Duodenal mucosa (tissue), 2 donors: Measurements from ENCODE around the gene ZNF580.

ENCODE experiments used
- H3K27ac ChIP-seq: one replicate; pipeline ENCODE4 v1.7.0; 2013; ENCODE audit warnings: low read depth, low read length
- H3K27me3 ChIP-seq, 2 donors: one replicate each; pipeline ENCODE4 v1.7.0; 2013; ENCODE audit warnings: low read length in 2 of 2, control low read depth in 1 of 2; ENCODE audit not compliant: insufficient read depth in 2 of 2, control insufficient read depth in 1 of 2
- H3K36me3 ChIP-seq, 2 donors: one replicate each; pipeline ENCODE4 v1.7.0; 2013; ENCODE audit warnings: low read length in 2 of 2, control low read depth in 1 of 2; ENCODE audit not compliant: insufficient read depth in 2 of 2, control insufficient read depth in 1 of 2
- H3K4me1 ChIP-seq, 2 donors: one replicate each; pipeline ENCODE4 v1.7.0; 2013; ENCODE audit warnings: low read length in 2 of 2, control low read depth in 1 of 2; ENCODE audit not compliant: insufficient read depth in 2 of 2, control insufficient read depth in 1 of 2
- H3K4me3 ChIP-seq, 2 donors: one replicate each; pipeline ENCODE4 v1.7.0; 2013; ENCODE audit warnings: low read length in 2 of 2, low read depth in 1 of 2
- H3K9ac ChIP-seq, 2 donors: one replicate each; pipeline ENCODE4 v1.7.0; 2013; ENCODE audit warnings: low read length in 2 of 2, low read depth in 1 of 2
- H3K9me3 ChIP-seq, 2 donors: one replicate each; pipeline ENCODE4 v1.7.0; 2013; ENCODE audit warnings: low read length in 2 of 2, control low read depth in 1 of 2; ENCODE audit not compliant: control insufficient read depth in 1 of 2

The ZNF580 gene

DNA sequence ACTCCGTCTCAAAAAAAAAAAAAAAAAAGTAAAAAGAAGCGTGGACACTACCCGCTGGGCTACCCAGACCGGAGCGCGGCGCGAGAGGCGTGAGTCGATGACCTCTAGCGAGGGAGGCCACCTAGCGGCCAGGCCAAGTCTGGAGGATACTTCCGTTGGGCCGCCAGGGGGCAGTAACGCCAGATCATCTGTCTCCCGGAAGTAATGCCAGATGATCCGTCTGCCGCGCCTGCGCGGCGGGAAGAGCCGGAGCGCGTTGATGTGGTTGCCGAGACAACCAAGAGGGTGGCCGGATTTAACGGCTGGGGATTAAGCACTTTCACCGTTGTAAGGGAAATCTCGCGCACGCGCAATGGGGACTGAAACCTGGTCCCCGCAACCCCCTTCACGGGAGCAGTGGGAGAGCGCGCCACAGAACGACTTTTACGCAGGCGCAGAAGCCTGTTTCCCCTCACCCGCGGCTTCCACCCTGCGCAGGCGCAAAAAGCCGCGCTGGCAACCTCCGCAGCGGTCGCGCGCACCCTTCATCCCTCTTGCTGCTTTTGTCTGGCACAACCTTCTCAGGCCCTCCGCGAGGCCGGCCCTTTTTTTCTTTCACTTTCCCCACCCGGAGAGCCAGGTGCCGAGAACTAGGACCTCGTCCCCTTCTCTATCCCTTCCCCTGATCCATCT, 13.0 kb downstream of the ZNF580 start:
- no peaks in the 10 kb centered on the region for H3K9me3 ChIP-seq
- peak overlapping the region; percentile 96 for H3K9ac ChIP-seq
- no peaks in the 10 kb centered on the region for H3K27me3 ChIP-seq
- peaks cover 29 to 35% of the 10 kb centered on the region in 2 donors for H3K4me1 ChIP-seq
- peak overlapping the region; percentile 98 for H3K27ac ChIP-seq
- peaks cover 0 to 6% of the 10 kb centered on the region in 2 donors for H3K36me3 ChIP-seq
- peak overlapping the region; percentile 93 to 94 for H3K4me3 ChIP-seq

GRCh38 chr19:55654323-55654867, 13.6 kb downstream of the ZNF580 start:
- Histone ChIP-seq H3K9me3 (no peaks in the 10 kb centered on the region), H3K4me3 (peak overlapping the region; percentile 93 to 94), H3K27me3 (no peaks in the 10 kb centered on the region), H3K27ac (peak overlapping the region; percentile 98), H3K4me1 (peaks cover 24 to 38% of the 10 kb centered on the region in 2 donors), H3K36me3 (peaks cover 0 to 10% of the 10 kb centered on the region in 2 donors), H3K9ac (peak overlapping the region; percentile 96)

DNA sequence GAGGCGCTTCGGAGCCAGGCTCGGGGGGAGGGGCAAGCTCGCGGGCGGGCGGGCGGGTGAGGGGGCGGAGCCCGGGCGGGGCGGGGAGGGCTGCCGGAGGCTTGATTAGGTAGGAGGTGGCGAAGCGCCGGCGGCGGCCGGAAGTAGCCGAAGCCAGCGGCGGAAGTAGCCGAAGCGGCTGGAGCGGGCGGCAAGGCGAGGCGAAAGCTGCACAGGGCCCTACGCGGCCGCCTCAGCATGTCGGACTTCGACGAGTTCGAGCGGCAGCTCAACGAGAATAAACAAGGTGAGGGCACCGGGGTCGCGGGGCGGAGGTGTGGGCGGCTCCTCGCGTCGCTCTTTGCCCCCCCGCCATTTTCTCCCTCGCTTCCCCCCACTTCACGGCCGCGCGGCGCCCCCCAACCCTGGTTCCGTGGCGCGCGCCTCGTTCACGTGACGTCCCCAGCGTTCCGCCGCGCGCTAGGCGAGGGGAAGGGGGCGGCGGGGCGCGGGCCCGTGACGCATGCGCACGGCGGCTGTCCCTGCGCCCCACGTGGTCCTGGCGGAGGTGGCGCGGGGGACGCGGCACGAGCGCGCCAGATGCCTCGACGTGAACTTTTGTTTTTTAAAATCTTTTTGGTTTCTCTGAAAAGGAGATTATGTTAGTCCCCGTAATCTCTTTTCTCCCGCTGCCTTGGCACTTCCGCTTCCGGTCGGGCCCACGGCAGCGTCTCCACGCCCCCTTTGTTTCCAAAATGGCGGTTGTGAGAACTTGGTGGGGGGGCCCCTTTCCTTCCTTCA, 14.3 kb downstream of the ZNF580 start, which contains the start of gene U2AF2:
Gene U2AF2 (plus strand): TSS at position 168 of the 780 bp plus-strand sequence. CDS start 70 bp downstream, at position 238.
- peak within 1 kb of the TSS; percentile 98 for H3K27ac ChIP-seq
- no peaks in the 10 kb centered on the region for H3K27me3 ChIP-seq
- H3K9ac ChIP-seq = peak within 1 kb of the TSS; percentile 96
- H3K4me3 ChIP-seq = peak within 1 kb of the TSS; percentile 96
- no peaks in the 10 kb centered on the region for H3K9me3 ChIP-seq
- H3K4me1 ChIP-seq = peaks cover 23 to 38% of the 10 kb centered on the region in 2 donors
- H3K36me3 ChIP-seq = peaks cover under 1 to 17% of the 10 kb centered on the region in 2 donors

- Histone ChIP-seq H3K4me3 (peak overlapping the region; percentile 96), H3K4me1 (peaks cover 23 to 38% of the 10 kb centered on the region in 2 donors), H3K27ac (no peak overlapping the region), H3K9ac (peak overlapping the region; percentile 89 to 91), H3K27me3 (no peaks in the 10 kb centered on the region), H3K9me3 (no peaks in the 10 kb centered on the region), H3K36me3 (peaks cover 5 to 21% of the 10 kb centered on the region in 2 donors)
Observed at GRCh38 chr19:55655648-55656040, 14.8 kb downstream of the ZNF580 start.

DNA sequence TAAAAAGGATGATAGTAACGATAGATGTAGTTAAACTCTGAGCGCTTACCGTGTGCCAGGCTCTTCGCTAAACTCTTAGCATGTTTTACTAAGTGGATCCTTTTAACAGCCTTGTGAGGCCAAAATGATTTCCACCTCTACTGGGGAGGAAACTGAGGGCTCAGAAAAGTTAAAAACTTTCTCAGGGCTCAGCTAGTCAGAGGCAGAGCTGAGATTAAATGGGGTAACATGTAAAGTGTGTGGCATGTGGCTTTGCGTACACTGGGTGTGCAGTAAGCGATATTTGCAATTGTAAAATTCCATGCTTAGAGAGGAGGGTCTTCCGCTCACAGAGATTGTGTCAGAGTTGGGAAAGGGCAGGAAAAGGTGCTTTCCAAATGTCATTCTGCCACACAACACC, 15.8 kb downstream of the ZNF580 start:
- Histone ChIP-seq H3K27ac (no peak overlapping the region), H3K4me3 (peak overlapping the region; percentile 96), H3K36me3 (peaks cover 14 to 30% of the 10 kb centered on the region in 2 donors), H3K9ac (peak overlapping the region; percentile 89 to 91), H3K4me1 (peaks cover 23 to 38% of the 10 kb centered on the region in 2 donors), H3K27me3 (no peaks in the 10 kb centered on the region), H3K9me3 (no peaks in the 10 kb centered on the region)

GRCh38 chr19:55656988-55657747, 16.4 kb downstream of the ZNF580 start:
- Histone ChIP-seq H3K36me3 (peaks cover 19 to 36% of the 10 kb centered on the region in 2 donors), H3K9ac (peak overlapping the region; percentile 89 to 91), H3K9me3 (no peaks in the 10 kb centered on the region), H3K27ac (no peak overlapping the region), H3K27me3 (no peaks in the 10 kb centered on the region), H3K4me1 (peaks cover 23 to 38% of the 10 kb centered on the region in 2 donors), H3K4me3 (peak overlapping the region; percentile 96)

DNA sequence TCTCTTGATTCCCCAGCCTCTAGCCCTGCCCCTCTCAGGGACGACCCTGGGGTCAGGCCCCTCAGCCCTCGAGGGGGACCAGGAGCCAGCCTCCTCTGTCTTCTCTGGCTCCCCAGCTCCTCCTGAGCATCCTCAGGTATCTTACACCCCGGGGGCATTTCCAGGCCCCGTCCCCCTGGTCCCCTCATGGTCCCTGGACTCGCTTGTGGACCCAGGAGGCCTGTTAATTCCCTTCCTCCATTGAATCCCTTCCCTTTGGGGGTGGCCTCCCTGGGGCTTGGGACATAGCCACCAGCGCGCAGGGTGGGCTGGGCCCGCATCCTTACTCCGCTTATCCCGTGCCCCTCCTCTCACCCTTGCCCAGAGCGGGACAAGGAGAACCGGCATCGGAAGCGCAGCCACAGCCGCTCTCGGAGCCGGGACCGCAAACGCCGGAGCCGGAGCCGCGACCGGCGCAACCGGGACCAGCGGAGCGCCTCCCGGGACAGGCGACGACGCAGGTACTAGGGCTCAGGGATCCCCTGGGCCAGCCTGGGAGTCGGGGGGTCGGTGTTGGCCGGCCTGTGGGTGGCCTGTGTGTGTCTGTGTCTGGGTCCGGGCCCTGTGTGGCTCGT, 18.2 kb downstream of the ZNF580 start:
- Histone ChIP-seq H3K4me3 (no peak overlapping the region), H3K9ac (no peak overlapping the region), H3K9me3 (no peaks in the 10 kb centered on the region), H3K27me3 (no peaks in the 10 kb centered on the region), H3K4me1 (peaks cover 23 to 38% of the 10 kb centered on the region in 2 donors), H3K27ac (no peak overlapping the region), H3K36me3 (peaks cover 35 to 52% of the 10 kb centered on the region in 2 donors)

GRCh38 chr19:55659822-55660221, 19.0 kb downstream of the ZNF580 start:
- no peaks in the 10 kb centered on the region for H3K27me3 ChIP-seq
- H3K36me3 ChIP-seq = peaks cover 40 to 60% of the 10 kb centered on the region in 2 donors
- no peak overlapping the region for H3K9ac ChIP-seq
- H3K4me3 ChIP-seq = no peak overlapping the region
- no peak overlapping the region for H3K27ac ChIP-seq
- H3K4me1 ChIP-seq = peaks cover 23 to 38% of the 10 kb centered on the region in 2 donors
- H3K9me3 ChIP-seq = no peaks in the 10 kb centered on the region

- no peak overlapping the region for H3K9ac ChIP-seq
- H3K4me3 ChIP-seq = no peak overlapping the region
- no peak overlapping the region for H3K27ac ChIP-seq
- no peaks in the 10 kb centered on the region for H3K27me3 ChIP-seq
- peaks cover 23 to 38% of the 10 kb centered on the region in 2 donors for H3K4me1 ChIP-seq
- H3K9me3 ChIP-seq = no peaks in the 10 kb centered on the region
- peaks cover 40 to 65% of the 10 kb centered on the region in 2 donors for H3K36me3 ChIP-seq
Observed at GRCh38 chr19:55660404-55660803, 19.6 kb downstream of the ZNF580 start.
